Aorta (tissue), 5 donors: ENCODE results near the gene PLAAT3. TPM values are rescaled to one million over a fixed set of nuclear protein-coding genes. Genes with fewer than 3 reads are reported as not detected.
A peak's percentile ranks its signal among the peaks of the same experiment; 100 is the strongest.

ENCODE experiments used
- ATAC-seq: fragments of 200-7000 bp; cut with Tn5 transposase; one replicate; pipeline ENCODE4 v1.9.1; 2022; ENCODE audit warnings: moderate library complexity; ENCODE audit not compliant: low FRiP score
- DNase-seq, 2 donors: peaks; one replicate each; pipeline ENCODE4 v3.0.0-alpha.2; 2020
- H3K27ac ChIP-seq, 2 donors: one replicate each; pipeline ENCODE4 v1.5.1; 2013; ENCODE audit warnings: low read length in 2 of 2, mild to moderate bottlenecking in 2 of 2, moderate library complexity in 2 of 2, control low read depth in 1 of 2, inconsistent platforms in 1 of 2, low read depth in 1 of 2
- H3K27me3 ChIP-seq, 2 donors: one replicate each; pipeline ENCODE4 v1.6.1; 2013; ENCODE audit warnings: control low read depth in 1 of 2, low read length in 1 of 2, mild to moderate bottlenecking in 1 of 2, moderate library complexity in 1 of 2; ENCODE audit not compliant: insufficient read depth in 2 of 2, control insufficient read depth in 1 of 2
- H3K36me3 ChIP-seq, 2 donors: one replicate each; pipeline ENCODE4 v1.6.1; 2013; ENCODE audit warnings: control low read depth in 1 of 2, low read length in 1 of 2, mild to moderate bottlenecking in 1 of 2; ENCODE audit not compliant: insufficient read depth in 2 of 2, control insufficient read depth in 1 of 2
- H3K4me1 ChIP-seq, 2 donors: one replicate each; pipeline ENCODE4 v1.6.1; 2013; ENCODE audit warnings: low read length in 2 of 2, control low read depth in 1 of 2, mild to moderate bottlenecking in 1 of 2, moderate library complexity in 1 of 2; ENCODE audit not compliant: insufficient read depth in 2 of 2, control insufficient read depth in 1 of 2
- H3K4me3 ChIP-seq, 2 donors: one replicate each; pipeline ENCODE4 v1.5.1; 2013; ENCODE audit warnings: low read length in 2 of 2, control low read depth in 1 of 2, mild to moderate bottlenecking in 1 of 2
- H3K9me3 ChIP-seq: one replicate; pipeline ENCODE4 v1.6.1; 2013; ENCODE audit warnings: mild to moderate bottlenecking, low read length; ENCODE audit not compliant: control insufficient read depth
- WGBS, 2 donors: extraction: QIAGEN DNeasy Blood & Tissue Kit; methylation state at CpG; one replicate each; pipeline ENCODE4 v1.1.7; 2013; 5-methylcytosine and 5-hydroxymethylcytosine counted together
- intact Hi-C, 2 donors: fragments of 100-400 bp; cut with DNase I; formaldehyde crosslinking; loops; one replicate each; pipeline versions ENCODE4 v1.14.2 to v1.15.0; 2022
- polyA plus RNA-seq, 2 donors: library from polyadenylated mRNA; stranded (reverse); fragments of 200-250 nt; gene quantifications; one replicate each; pipeline ENCODE4 v1.2.3, GENCODE V29; 2013
- total RNA-seq, 2 donors: library from RNA; stranded (reverse); fragmentation: NEBNext Ultra II Directional; extraction: Animal tissue kit (Norgen Biotek cat#: 25700); gene quantifications; one replicate each; pipeline ENCODE4 v1.2.1, GENCODE V29; 2021
- donor health status: healthy with polysubstance abuse.
- donor health status: Bipolar disorder and iron deficiency.
- donor health status: DM: no; HTN: no; CAD: no.
- donor health status: DM: no; HTN: no; CAD: no.
- donor health status: DM: yes; HTN: yes; CAD: no.

The PLAAT3 gene
- total and polyA plus RNA-seq, 4 donors, result 47.2 to 69.5 (median 57.6) TPM

GRCh38 chr11:63613517-63614135 is 607 bp downstream of the PLAAT3 start:
- DNase-seq (peak; percentile 77 to 86), ATAC-seq (peak; percentile 83)
- H3K27ac ChIP-seq, result peak overlapping the region; percentile 8 to 76

GRCh38 chr11:63612181-63612580 is 2.1 kb downstream of the PLAAT3 start:
- no peak for DNase-seq
- Histone ChIP-seq H3K27ac (no peak overlapping the region), H3K9me3 (no peaks in the 10 kb centered on the region), H3K4me3 (no peak overlapping the region), H3K4me1 (no peaks in the 10 kb centered on the region), H3K27me3 (no peaks in the 10 kb centered on the region), H3K36me3 (no peaks in the 10 kb centered on the region)
- no peak for ATAC-seq
- intact Hi-C loops, result loop anchor here in 1 of 2 donors (5.0 kb wide), 1 partner anchor 75 kb away; the partner anchor contains the start of gene PLAAT4

More at GRCh38 chr11:63613517-63614135, 607 bp downstream of the PLAAT3 start:
- Histone ChIP-seq H3K36me3 (no peaks in the 10 kb centered on the region), H3K4me3 (peak overlapping the region; percentile 32 to 95), H3K27me3 (no peaks in the 10 kb centered on the region), H3K4me1 (no peaks in the 10 kb centered on the region), H3K9me3 (no peaks in the 10 kb centered on the region)
- intact Hi-C loops, result loop anchor here in 1 of 2 donors (5.0 kb wide), 1 partner anchor 76 kb away; the partner anchor contains the start of gene PLAAT4
- WGBS, 2 donors, result 1% methylated on average over 40 to 45 of the region's 45 CpGs

- ATAC-seq, result no peak
- Histone ChIP-seq H3K4me3 (no peak overlapping the region), H3K36me3 (no peaks in the 10 kb centered on the region), H3K4me1 (no peaks in the 10 kb centered on the region), H3K9me3 (no peaks in the 10 kb centered on the region), H3K27ac (peak overlapping the region in 1 of 2 donors; percentile 65), H3K27me3 (no peaks in the 10 kb centered on the region)
- intact Hi-C loops, result loop anchor here in 1 of 2 donors (5.0 kb wide), 1 partner anchor 74 kb away; the partner anchor contains the start of gene PLAAT4
- WGBS, 2 donors, result 9 to 29% methylated on average over 1 of the region's 1 CpG
- DNase-seq, result no peak
Observed at GRCh38 chr11:63611395-63611747, 2.9 kb downstream of the PLAAT3 start.

- H3K27ac ChIP-seq, result peak overlapping the region in 1 of 2 donors; percentile 12
- ATAC-seq, result no peak
- H3K27me3 ChIP-seq, result no peaks in the 10 kb centered on the region
- intact Hi-C loops, result loop anchor here in 1 of 2 donors (5.0 kb wide), 1 partner anchor 73 kb away; the partner anchor contains the start of gene PLAAT4
- H3K4me3 ChIP-seq, result no peak overlapping the region
- no peaks in the 10 kb centered on the region for H3K9me3 ChIP-seq
- DNase-seq, result no peak
- no peaks in the 10 kb centered on the region for H3K36me3 ChIP-seq
- WGBS, 2 donors, result 48 to 52% methylated on average over 14 of the region's 14 CpGs
- no peaks in the 10 kb centered on the region for H3K4me1 ChIP-seq
Observed at GRCh38 chr11:63610604-63611394, 3.4 kb downstream of the PLAAT3 start.

- H3K4me3 ChIP-seq, result no peak overlapping the region
- peak overlapping the region in 1 of 2 donors; percentile 52 for H3K27ac ChIP-seq
- intact Hi-C loops, result loop anchor here in 1 of 2 donors (5.0 kb wide), 1 partner anchor 73 kb away; the partner anchor contains the start of gene PLAAT4
- DNase-seq, result no peak
- H3K9me3 ChIP-seq, result no peaks in the 10 kb centered on the region
- no peaks in the 10 kb centered on the region for H3K36me3 ChIP-seq
- H3K27me3 ChIP-seq, result no peaks in the 10 kb centered on the region
- no peaks in the 10 kb centered on the region for H3K4me1 ChIP-seq
- whole genome bisulfite sequencing, 2 donors, result 85 to 90% methylated on average over 14 of the region's 14 CpGs
- no peak for ATAC-seq
Observed at GRCh38 chr11:63609971-63610580, 4.2 kb downstream of the PLAAT3 start.

- H3K9me3 ChIP-seq, result no peaks in the 10 kb centered on the region
- no peaks in the 10 kb centered on the region for H3K27me3 ChIP-seq
- DNase-seq (no peak), ATAC-seq (no peak)
- WGBS, 2 donors, result 34 to 40% methylated on average over 4 of the region's 4 CpGs
- intact Hi-C loops, result no loop called here
- no peaks in the 10 kb centered on the region for H3K36me3 ChIP-seq
- no peaks in the 10 kb centered on the region for H3K4me1 ChIP-seq
- H3K27ac ChIP-seq, result peak overlapping the region in 1 of 2 donors; percentile 7
- H3K4me3 ChIP-seq, result no peak overlapping the region
Observed at GRCh38 chr11:63609536-63609935, 4.7 kb downstream of the PLAAT3 start.

- no peak overlapping the region for H3K27ac ChIP-seq
- intact Hi-C loops, result no loop called here
Observed at GRCh38 chr11:63608353-63609345, 5.6 kb downstream of the PLAAT3 start.

GRCh38 chr11:63603180-63603518 is 11.1 kb downstream of the PLAAT3 start:
- no peaks in the 10 kb centered on the region for H3K36me3 ChIP-seq
- intact Hi-C loops, result no loop called here
- WGBS, 2 donors, result 13 to 19% methylated on average over 3 of the region's 3 CpGs
- no peak overlapping the region for H3K4me3 ChIP-seq
- ATAC-seq (no peak), DNase-seq (no peak)
- no peaks in the 10 kb centered on the region for H3K9me3 ChIP-seq
- peaks cover 0 to 5% of the 10 kb centered on the region in 2 donors for H3K4me1 ChIP-seq
- H3K27ac ChIP-seq, result peak overlapping the region in 1 of 2 donors; percentile 13
- no peaks in the 10 kb centered on the region for H3K27me3 ChIP-seq

More at GRCh38 chr11:63608353-63609345, 5.6 kb downstream of the PLAAT3 start:
- ATAC-seq, result no peak
- no peak overlapping the region for H3K4me3 ChIP-seq
- no peaks in the 10 kb centered on the region for H3K36me3 ChIP-seq
- WGBS, 2 donors, result 50 to 59% methylated on average over 11 of the region's 11 CpGs
- no peak for DNase-seq
- H3K27me3 ChIP-seq, result no peaks in the 10 kb centered on the region
- no peaks in the 10 kb centered on the region for H3K4me1 ChIP-seq
- H3K9me3 ChIP-seq, result no peaks in the 10 kb centered on the region
